ENCODE results near the gene PRSS57. TPM values are rescaled to one million over a fixed set of nuclear protein-coding genes. Genes with fewer than 3 reads are reported as not detected.

The PRSS57 gene
- total RNA-seq, 1 donor from 2014 or later = not detected

DNA sequence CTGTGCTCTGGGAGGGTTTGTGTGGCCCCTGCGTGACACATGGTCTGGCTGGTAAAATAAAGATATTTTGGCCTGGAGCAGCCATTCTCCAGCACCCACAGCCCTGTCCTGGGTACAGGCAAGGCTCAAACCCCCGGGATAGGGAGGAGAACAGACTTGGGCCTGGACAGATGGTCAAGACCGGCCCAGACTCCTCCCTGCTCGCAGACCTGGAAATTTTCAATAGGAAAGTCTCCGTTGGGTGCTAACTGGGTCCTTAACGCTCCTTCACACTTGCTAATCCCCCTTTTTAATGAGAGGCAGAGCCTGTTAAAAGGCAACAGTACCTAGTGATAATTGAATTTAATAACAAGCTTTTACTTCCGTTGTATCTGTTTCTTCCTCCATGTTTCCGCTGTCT, 16.0 kb upstream of the PRSS57 start:
- Mint-ChIP-seq H3K9me3 (peaks cover 7% of the 10 kb centered on the region), H3K27me3 (peaks cover 31% of the 10 kb centered on the region), H3K4me1 (peaks cover 2% of the 10 kb centered on the region), H3K36me3 (ENCODE audit: low read depth) (no peaks in the 10 kb centered on the region), H3K4me3 (no peak overlapping the region), H3K27ac (no peak overlapping the region)
- TF ChIP-seq, protein P1, sequence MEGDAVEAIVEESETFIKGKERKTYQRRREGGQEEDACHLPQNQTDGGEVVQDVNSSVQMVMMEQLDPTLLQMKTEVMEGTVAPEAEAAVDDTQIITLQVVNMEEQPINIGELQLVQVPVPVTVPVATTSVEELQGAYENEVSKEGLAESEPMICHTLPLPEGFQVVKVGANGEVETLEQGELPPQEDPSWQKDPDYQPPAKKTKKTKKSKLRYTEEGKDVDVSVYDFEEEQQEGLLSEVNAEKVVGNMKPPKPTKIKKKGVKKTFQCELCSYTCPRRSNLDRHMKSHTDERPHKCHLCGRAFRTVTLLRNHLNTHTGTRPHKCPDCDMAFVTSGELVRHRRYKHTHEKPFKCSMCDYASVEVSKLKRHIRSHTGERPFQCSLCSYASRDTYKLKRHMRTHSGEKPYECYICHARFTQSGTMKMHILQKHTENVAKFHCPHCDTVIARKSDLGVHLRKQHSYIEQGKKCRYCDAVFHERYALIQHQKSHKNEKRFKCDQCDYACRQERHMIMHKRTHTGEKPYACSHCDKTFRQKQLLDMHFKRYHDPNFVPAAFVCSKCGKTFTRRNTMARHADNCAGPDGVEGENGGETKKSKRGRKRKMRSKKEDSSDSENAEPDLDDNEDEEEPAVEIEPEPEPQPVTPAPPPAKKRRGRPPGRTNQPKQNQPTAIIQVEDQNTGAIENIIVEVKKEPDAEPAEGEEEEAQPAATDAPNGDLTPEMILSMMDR (IDR thresholded peaks at IDR 0.05) = no peak
- no peak for ATAC-seq (ENCODE audit: low read depth)
- ChIA-PET POLR2A (no interaction called here), CTCF (no interaction called here)
- intact Hi-C loops (cut with micrococcal nuclease) = no loop called here
- DNase-seq = no peak

DNA sequence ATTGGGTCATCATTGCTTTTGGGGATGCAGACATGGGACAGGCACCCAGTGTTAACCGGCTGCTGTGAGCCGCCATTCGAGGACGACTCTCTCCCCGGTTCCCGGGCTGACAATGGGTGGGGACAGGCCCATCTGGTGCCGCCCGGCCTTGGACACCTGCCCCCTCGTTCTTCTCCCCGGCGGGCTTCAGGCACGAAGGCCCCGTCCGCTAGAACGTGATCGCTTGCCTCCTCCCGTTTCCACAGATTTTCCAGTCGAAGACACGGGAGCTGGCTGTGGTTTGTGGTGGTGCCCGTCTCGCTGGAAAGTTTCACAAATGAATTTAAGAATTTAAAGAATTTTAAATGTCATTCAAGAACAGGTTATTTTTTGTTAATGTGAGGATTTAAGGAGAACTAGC, 15.5 kb upstream of the PRSS57 start:
- Mint-ChIP-seq H3K27ac (no peak overlapping the region), H3K36me3 (ENCODE audit: low read depth) (no peaks in the 10 kb centered on the region), H3K27me3 (peaks cover 29% of the 10 kb centered on the region), H3K9me3 (peaks cover 7% of the 10 kb centered on the region), H3K4me1 (peaks cover 2% of the 10 kb centered on the region), H3K4me3 (no peak overlapping the region)
- DNase-seq (no peak), ATAC-seq (ENCODE audit: low read depth) (no peak)
- ChIA-PET CTCF (no interaction called here), POLR2A (no interaction called here)
- intact Hi-C loops (cut with micrococcal nuclease) = loop anchor here (1.0 kb wide), 1 partner anchor 11 kb away; no protein-coding TSS in a partner anchor
- TF ChIP-seq, protein P1 (IDR thresholded peaks at IDR 0.05) = no peak

DNA sequence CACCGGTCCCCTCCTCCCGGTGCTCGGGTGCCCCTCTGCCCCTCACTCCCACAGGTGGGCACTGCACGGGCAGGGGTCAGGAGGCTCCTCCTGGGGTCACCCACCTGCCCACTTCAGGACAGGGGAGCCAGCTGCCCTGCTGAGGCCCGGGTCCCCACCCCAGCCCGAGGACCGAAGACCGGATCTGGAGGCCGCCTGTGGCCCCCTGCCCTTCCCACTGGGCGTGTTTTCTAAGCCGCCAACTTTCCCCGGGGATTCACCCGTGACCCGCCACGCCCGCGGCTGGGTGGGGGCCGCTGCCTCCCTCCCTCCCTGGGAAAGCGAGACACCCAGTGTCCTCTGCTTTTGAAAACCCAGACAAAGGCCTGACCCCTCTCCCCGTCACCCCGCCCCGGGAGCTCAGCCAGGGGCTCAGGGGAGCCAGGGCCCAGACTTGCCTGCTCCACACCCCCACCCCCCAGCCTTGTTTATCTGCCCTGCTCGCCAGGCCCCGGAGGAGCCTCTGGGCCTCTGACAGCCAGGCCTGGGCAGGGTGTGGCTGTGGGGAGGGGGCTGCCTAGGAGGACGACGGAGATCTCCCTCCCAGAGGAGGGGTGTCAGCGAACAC, 14.8 kb upstream of the PRSS57 start:
- no peak overlapping the region for H3K4me3 Mint-ChIP-seq
- ATAC-seq (ENCODE audit: low read depth) = no peak
- intact Hi-C loops (cut with micrococcal nuclease) = loop anchor here (1.0 kb wide), 1 partner anchor 11 kb away; no protein-coding TSS in a partner anchor
- no peak overlapping the region for H3K27ac Mint-ChIP-seq
- H3K36me3 Mint-ChIP-seq (ENCODE audit: low read depth) = no peaks in the 10 kb centered on the region
- peaks cover 2% of the 10 kb centered on the region for H3K4me1 Mint-ChIP-seq
- no peak for DNase-seq
- H3K9me3 Mint-ChIP-seq = peaks cover 3% of the 10 kb centered on the region
- TF ChIP-seq, protein P1 (IDR thresholded peaks at IDR 0.05) = no peak
- peaks cover 29% of the 10 kb centered on the region for H3K27me3 Mint-ChIP-seq
- POLR2A ChIA-PET = no interaction called here
- CTCF ChIA-PET = no interaction called here

DNA sequence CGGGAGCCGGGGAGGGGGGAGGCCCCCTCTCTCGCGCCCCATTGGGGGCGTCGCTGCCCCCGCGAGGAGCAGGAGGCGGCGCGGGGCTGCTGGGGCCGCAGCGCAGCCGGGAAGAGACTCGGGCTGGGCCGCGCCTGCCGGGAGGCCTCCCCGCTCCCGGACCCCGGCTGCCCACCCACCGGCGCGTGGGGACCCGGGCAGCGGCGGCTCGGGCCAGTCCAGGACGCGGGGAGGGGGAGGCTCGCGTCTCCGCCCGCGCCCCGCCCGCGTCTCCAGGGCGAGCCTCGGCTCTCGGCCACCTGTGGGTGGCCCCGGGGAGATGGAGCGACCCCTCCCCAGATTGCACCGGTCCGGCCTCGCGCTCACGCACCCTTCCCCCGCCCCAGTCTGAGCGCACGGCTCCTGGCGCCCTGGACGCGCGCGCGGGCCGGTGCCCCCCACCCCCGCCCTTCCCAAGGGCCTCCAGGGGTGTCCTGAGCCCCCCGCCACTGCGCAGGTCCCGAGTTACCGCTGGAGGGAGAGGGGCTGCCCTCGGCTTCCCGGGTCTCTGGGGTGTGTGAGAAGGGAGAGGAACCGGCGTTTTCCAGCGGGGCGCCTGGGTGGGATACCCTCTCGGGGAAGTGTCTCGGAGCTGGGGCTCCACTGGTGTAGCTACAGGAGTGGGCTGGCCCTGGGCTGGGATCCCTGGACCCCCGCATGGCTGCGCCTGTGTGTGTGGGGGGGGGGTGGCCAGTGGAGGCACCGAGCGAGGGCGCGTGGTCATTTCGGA, 14.1 kb upstream of the PRSS57 start:
- peaks cover 29% of the 10 kb centered on the region for H3K27me3 Mint-ChIP-seq
- H3K27ac Mint-ChIP-seq = no peak overlapping the region
- H3K9me3 Mint-ChIP-seq = peaks cover 3% of the 10 kb centered on the region
- H3K36me3 Mint-ChIP-seq (ENCODE audit: low read depth) = no peaks in the 10 kb centered on the region
- H3K4me1 Mint-ChIP-seq = peaks cover 3% of the 10 kb centered on the region
- POLR2A ChIA-PET = no interaction called here
- intact Hi-C loops (cut with micrococcal nuclease) = no loop called here
- TF ChIP-seq, protein P1 (IDR thresholded peaks at IDR 0.05) = no peak
- DNase-seq (no peak), ATAC-seq (ENCODE audit: low read depth) (no peak)
- no peak overlapping the region for H3K4me3 Mint-ChIP-seq
- CTCF ChIA-PET = no interaction called here

All from activated B cell treated with CpG ODN at 0.5 μM for 24 hours (primary cell).